ENCODE data around the gene LARGE1.

The LARGE1 gene

GRCh38 chr22:33519071-33519973, 401.0 kb downstream of the LARGE1 start:
- no peak overlapping the region for H3K4me3 ChIP-seq (ENCODE audit: low read depth in 1 of 2, low read length in 2 of 2)
- no peaks in the 10 kb centered on the region for H3K4me1 ChIP-seq (ENCODE audit: control insufficient read depth in 1 of 2, insufficient read depth in 2 of 2, low read length in 2 of 2)
- H3K36me3 ChIP-seq (ENCODE audit: control insufficient read depth in 1 of 2, insufficient read depth in 2 of 2, low read length in 2 of 2), result no peaks in the 10 kb centered on the region
- peaks cover 0 to 5% of the 10 kb centered on the region in 2 donors for H3K9me3 ChIP-seq (ENCODE audit: control insufficient read depth in 1 of 2, low read length in 2 of 2)
- no peak overlapping the region for H3K27ac ChIP-seq (ENCODE audit: low read depth, low read length)
- no peak overlapping the region for H3K9ac ChIP-seq (ENCODE audit: low read depth in 1 of 2, low read length in 2 of 2)
- no peaks in the 10 kb centered on the region for H3K27me3 ChIP-seq (ENCODE audit: control insufficient read depth in 1 of 2, insufficient read depth in 2 of 2, low read length in 2 of 2)

GRCh38 chr22:33518405-33518804, 401.9 kb downstream of the LARGE1 start:
- H3K36me3 ChIP-seq (ENCODE audit: control insufficient read depth in 1 of 2, insufficient read depth in 2 of 2, low read length in 2 of 2), result no peaks in the 10 kb centered on the region
- H3K27me3 ChIP-seq (ENCODE audit: control insufficient read depth in 1 of 2, insufficient read depth in 2 of 2, low read length in 2 of 2), result no peaks in the 10 kb centered on the region
- no peaks in the 10 kb centered on the region for H3K4me1 ChIP-seq (ENCODE audit: control insufficient read depth in 1 of 2, insufficient read depth in 2 of 2, low read length in 2 of 2)
- H3K9ac ChIP-seq (ENCODE audit: low read depth in 1 of 2, low read length in 2 of 2), result no peak overlapping the region
- no peak overlapping the region for H3K27ac ChIP-seq (ENCODE audit: low read depth, low read length)
- H3K4me3 ChIP-seq (ENCODE audit: low read depth in 1 of 2, low read length in 2 of 2), result no peak overlapping the region
- H3K9me3 ChIP-seq (ENCODE audit: control insufficient read depth in 1 of 2, low read length in 2 of 2), result peaks cover 0 to 5% of the 10 kb centered on the region in 2 donors

DNA sequence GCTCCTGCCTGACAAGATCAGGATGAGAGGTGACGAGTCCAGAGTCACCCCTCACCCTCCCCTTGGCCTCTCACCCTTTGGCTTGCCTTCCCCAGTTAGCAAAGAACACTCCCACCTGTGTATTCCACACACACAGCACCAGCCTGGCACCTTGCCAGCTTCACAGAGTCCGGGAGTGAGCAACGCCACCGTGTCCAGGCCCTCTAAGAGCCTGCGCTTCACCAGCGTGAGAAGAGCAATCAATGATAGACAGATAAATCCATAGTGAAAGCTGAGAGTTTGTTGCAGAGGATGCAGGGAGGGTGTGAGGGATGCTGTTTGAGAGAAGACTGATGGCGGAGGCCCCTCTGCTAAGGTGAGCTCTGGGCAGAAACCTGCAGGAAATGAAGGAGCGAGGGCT, 404.5 kb downstream of the LARGE1 start:
- H3K9ac ChIP-seq (ENCODE audit: low read depth in 1 of 2, low read length in 2 of 2), result no peak overlapping the region

GRCh38 chr22:33513388-33514338, 406.6 kb downstream of the LARGE1 start:
- Histone ChIP-seq H3K9ac (ENCODE audit: low read depth in 1 of 2, low read length in 2 of 2) (no peak overlapping the region), H3K27ac (ENCODE audit: low read depth, low read length) (no peak overlapping the region), H3K36me3 (ENCODE audit: control insufficient read depth in 1 of 2, insufficient read depth in 2 of 2, low read length in 2 of 2) (no peaks in the 10 kb centered on the region), H3K27me3 (ENCODE audit: control insufficient read depth in 1 of 2, insufficient read depth in 2 of 2, low read length in 2 of 2) (no peaks in the 10 kb centered on the region), H3K4me3 (ENCODE audit: low read depth in 1 of 2, low read length in 2 of 2) (no peak overlapping the region), H3K9me3 (ENCODE audit: control insufficient read depth in 1 of 2, low read length in 2 of 2) (no peaks in the 10 kb centered on the region), H3K4me1 (ENCODE audit: control insufficient read depth in 1 of 2, insufficient read depth in 2 of 2, low read length in 2 of 2) (peaks cover 0 to 4% of the 10 kb centered on the region in 2 donors)

More for the DNA sequence above, 404.5 kb downstream of the LARGE1 start:
- H3K4me1 ChIP-seq (ENCODE audit: control insufficient read depth in 1 of 2, insufficient read depth in 2 of 2, low read length in 2 of 2), result no peaks in the 10 kb centered on the region
- H3K36me3 ChIP-seq (ENCODE audit: control insufficient read depth in 1 of 2, insufficient read depth in 2 of 2, low read length in 2 of 2), result no peaks in the 10 kb centered on the region
- no peak overlapping the region for H3K4me3 ChIP-seq (ENCODE audit: low read depth in 1 of 2, low read length in 2 of 2)
- H3K9me3 ChIP-seq (ENCODE audit: control insufficient read depth in 1 of 2, low read length in 2 of 2), result no peaks in the 10 kb centered on the region
- no peaks in the 10 kb centered on the region for H3K27me3 ChIP-seq (ENCODE audit: control insufficient read depth in 1 of 2, insufficient read depth in 2 of 2, low read length in 2 of 2)
- H3K27ac ChIP-seq (ENCODE audit: low read depth, low read length), result no peak overlapping the region

GRCh38 chr22:33512908-33513307, 407.4 kb downstream of the LARGE1 start:
- H3K4me1 ChIP-seq (ENCODE audit: control insufficient read depth in 1 of 2, insufficient read depth in 2 of 2, low read length in 2 of 2), result peaks cover 0 to 4% of the 10 kb centered on the region in 2 donors
- no peaks in the 10 kb centered on the region for H3K9me3 ChIP-seq (ENCODE audit: control insufficient read depth in 1 of 2, low read length in 2 of 2)
- H3K9ac ChIP-seq (ENCODE audit: low read depth in 1 of 2, low read length in 2 of 2), result no peak overlapping the region
- no peaks in the 10 kb centered on the region for H3K27me3 ChIP-seq (ENCODE audit: control insufficient read depth in 1 of 2, insufficient read depth in 2 of 2, low read length in 2 of 2)
- H3K36me3 ChIP-seq (ENCODE audit: control insufficient read depth in 1 of 2, insufficient read depth in 2 of 2, low read length in 2 of 2), result no peaks in the 10 kb centered on the region
- H3K27ac ChIP-seq (ENCODE audit: low read depth, low read length), result no peak overlapping the region
- H3K4me3 ChIP-seq (ENCODE audit: low read depth in 1 of 2, low read length in 2 of 2), result no peak overlapping the region

- peaks cover 0 to 4% of the 10 kb centered on the region in 2 donors for H3K4me1 ChIP-seq (ENCODE audit: control insufficient read depth in 1 of 2, insufficient read depth in 2 of 2, low read length in 2 of 2)
- H3K4me3 ChIP-seq (ENCODE audit: low read depth in 1 of 2, low read length in 2 of 2), result no peak overlapping the region
- no peaks in the 10 kb centered on the region for H3K36me3 ChIP-seq (ENCODE audit: control insufficient read depth in 1 of 2, insufficient read depth in 2 of 2, low read length in 2 of 2)
- H3K27ac ChIP-seq (ENCODE audit: low read depth, low read length), result no peak overlapping the region
- no peaks in the 10 kb centered on the region for H3K9me3 ChIP-seq (ENCODE audit: control insufficient read depth in 1 of 2, low read length in 2 of 2)
- no peaks in the 10 kb centered on the region for H3K27me3 ChIP-seq (ENCODE audit: control insufficient read depth in 1 of 2, insufficient read depth in 2 of 2, low read length in 2 of 2)
- H3K9ac ChIP-seq (ENCODE audit: low read depth in 1 of 2, low read length in 2 of 2), result no peak overlapping the region
Observed at GRCh38 chr22:33510429-33510904, 409.8 kb downstream of the LARGE1 start.

DNA sequence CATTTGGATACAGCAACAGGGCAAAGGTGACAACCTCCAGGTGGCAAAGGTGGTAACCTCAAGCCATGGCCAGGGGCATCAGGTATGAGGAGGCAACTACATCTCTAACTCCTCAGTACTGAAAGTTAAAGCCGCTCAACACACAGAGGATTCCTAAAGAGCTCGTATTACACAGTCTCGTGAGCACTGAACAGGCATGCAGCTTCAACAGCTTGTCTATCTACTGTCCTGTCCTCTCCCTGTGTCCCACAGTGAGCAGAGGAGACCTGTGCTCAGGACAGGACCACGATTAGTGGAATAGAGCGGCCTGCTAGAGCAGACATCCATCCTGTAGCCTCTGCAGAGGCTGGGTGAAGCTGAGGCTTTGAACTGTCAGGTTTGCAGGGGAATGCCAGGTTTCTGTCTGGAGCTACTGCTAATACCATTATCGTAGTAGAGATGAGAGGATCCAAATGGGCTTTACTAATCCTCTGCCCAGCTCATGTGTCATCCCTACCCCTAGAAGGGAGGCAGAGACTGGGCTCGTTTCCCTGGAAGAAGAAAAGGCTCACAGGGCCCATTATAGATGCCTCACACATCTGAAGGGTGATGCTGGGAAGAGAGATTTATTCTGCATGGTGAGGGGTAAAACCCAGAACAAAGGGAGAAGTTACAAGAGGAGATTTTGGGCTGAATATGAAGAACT, 415.2 kb downstream of the LARGE1 start:
- Histone ChIP-seq H3K4me1 (ENCODE audit: control insufficient read depth in 1 of 2, insufficient read depth in 2 of 2, low read length in 2 of 2) (no peaks in the 10 kb centered on the region), H3K36me3 (ENCODE audit: control insufficient read depth in 1 of 2, insufficient read depth in 2 of 2, low read length in 2 of 2) (no peaks in the 10 kb centered on the region), H3K4me3 (ENCODE audit: low read depth in 1 of 2, low read length in 2 of 2) (no peak overlapping the region), H3K9me3 (ENCODE audit: control insufficient read depth in 1 of 2, low read length in 2 of 2) (no peaks in the 10 kb centered on the region), H3K27ac (ENCODE audit: low read depth, low read length) (no peak overlapping the region), H3K9ac (ENCODE audit: low read depth in 1 of 2, low read length in 2 of 2) (no peak overlapping the region), H3K27me3 (ENCODE audit: control insufficient read depth in 1 of 2, insufficient read depth in 2 of 2, low read length in 2 of 2) (no peaks in the 10 kb centered on the region)

DNA sequence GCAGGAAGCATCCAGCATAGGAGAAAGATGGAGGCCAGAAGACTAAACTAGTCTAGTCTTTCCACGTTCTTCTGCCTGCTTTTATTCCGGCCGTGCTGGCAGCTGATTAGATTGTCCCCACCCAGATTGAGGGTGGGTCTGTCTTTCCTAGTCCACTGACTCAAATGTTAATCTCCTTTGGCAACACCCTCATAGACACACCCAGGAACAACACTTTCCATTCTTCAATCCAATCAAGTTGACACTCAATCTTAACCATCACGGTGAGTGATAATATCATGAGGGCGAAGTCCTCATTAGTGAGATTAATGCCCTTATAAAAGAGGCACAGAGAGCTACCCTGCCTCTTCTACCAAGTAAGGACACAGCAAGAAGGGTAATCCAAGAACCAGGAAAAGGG, 424.2 kb downstream of the LARGE1 start:
- H3K27me3 ChIP-seq (ENCODE audit: control insufficient read depth in 1 of 2, insufficient read depth in 2 of 2, low read length in 2 of 2), result no peaks in the 10 kb centered on the region
- H3K4me1 ChIP-seq (ENCODE audit: control insufficient read depth in 1 of 2, insufficient read depth in 2 of 2, low read length in 2 of 2), result peaks cover 9 to 10% of the 10 kb centered on the region in 2 donors
- H3K27ac ChIP-seq (ENCODE audit: low read depth, low read length), result no peak overlapping the region
- no peak overlapping the region for H3K4me3 ChIP-seq (ENCODE audit: low read depth in 1 of 2, low read length in 2 of 2)
- no peak overlapping the region for H3K9ac ChIP-seq (ENCODE audit: low read depth in 1 of 2, low read length in 2 of 2)
- H3K36me3 ChIP-seq (ENCODE audit: control insufficient read depth in 1 of 2, insufficient read depth in 2 of 2, low read length in 2 of 2), result no peaks in the 10 kb centered on the region
- peaks cover 0 to 7% of the 10 kb centered on the region in 2 donors for H3K9me3 ChIP-seq (ENCODE audit: control insufficient read depth in 1 of 2, low read length in 2 of 2)

DNA sequence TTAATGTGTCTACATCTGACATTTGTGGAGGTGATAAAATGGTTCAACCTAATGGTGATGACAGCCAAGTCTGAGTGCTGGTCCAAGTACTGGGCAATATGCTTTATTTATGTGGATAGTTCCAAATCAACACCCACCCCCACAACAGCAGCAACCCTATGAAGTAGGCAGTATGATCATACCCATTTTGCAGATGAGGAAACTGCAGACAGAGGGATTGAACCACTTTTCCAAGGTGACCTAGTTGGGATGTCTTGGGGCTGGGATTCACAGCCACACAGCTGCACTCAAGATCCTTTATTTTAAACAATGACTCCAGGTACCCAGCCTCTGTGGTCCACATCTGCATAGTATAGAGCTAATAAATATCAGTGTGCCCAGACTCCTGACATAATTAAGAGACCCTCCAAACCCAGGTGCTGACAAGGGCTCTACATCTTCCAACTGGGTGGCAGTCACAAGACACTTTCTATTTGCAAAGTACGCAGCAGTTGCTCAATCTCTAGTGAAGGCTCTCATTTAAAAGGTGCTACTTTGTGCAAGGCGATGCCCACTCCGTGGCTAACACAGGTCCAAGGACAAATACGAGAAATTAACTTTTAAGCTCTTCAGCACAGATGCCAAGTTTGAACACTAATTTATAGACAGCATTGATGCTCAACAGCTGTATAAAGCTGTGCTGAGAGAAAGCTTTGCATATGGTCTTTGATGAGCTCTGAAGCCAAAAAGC, 426.6 kb downstream of the LARGE1 start:
- Histone ChIP-seq H3K4me1 (ENCODE audit: control insufficient read depth in 1 of 2, insufficient read depth in 2 of 2, low read length in 2 of 2) (peaks cover 9 to 10% of the 10 kb centered on the region in 2 donors), H3K36me3 (ENCODE audit: control insufficient read depth in 1 of 2, insufficient read depth in 2 of 2, low read length in 2 of 2) (no peaks in the 10 kb centered on the region), H3K9me3 (ENCODE audit: control insufficient read depth in 1 of 2, low read length in 2 of 2) (peaks cover 0 to 7% of the 10 kb centered on the region in 2 donors), H3K4me3 (ENCODE audit: low read depth in 1 of 2, low read length in 2 of 2) (no peak overlapping the region), H3K27ac (ENCODE audit: low read depth, low read length) (no peak overlapping the region), H3K27me3 (ENCODE audit: control insufficient read depth in 1 of 2, insufficient read depth in 2 of 2, low read length in 2 of 2) (no peaks in the 10 kb centered on the region), H3K9ac (ENCODE audit: low read depth in 1 of 2, low read length in 2 of 2) (no peak overlapping the region)

Data from duodenal mucosa (tissue), 2 donors.